ENCODE data around the gene ADORA1.

DNA sequence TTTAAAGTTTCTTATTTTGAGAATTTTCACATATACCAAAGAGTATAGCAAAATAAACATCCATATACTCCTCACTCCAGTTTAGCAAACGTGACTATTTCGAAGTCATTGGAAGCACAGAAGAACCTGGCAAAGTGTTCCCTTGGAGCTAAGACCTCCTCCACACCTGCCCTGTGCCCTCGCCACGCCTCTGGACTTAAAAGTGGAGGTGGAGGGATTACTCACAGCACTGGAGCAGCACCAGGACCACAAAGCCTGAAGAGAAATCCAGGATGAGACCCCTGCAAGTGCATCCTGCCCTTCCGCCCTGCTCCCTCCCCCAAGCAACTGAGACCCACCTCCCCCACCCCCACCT lies 58.5 kb downstream of the ADORA1 start:
- no peak for TF ChIP-seq CTCF (IDR thresholded peaks at IDR 0.05)
- no peak for TF ChIP-seq POLR2A (IDR thresholded peaks at IDR 0.05)

Measured in prostate gland (tissue), 2 donors.